Measurements from ENCODE around the gene FGG. TPM values are rescaled to one million over a fixed set of nuclear protein-coding genes. Genes with fewer than 3 reads are reported as not detected.

Gene FGG
- total RNA-seq, 4 donors from 2014 or later = 35.4 TPM; not detected in 3

GRCh38 chr4:154608361-154609252 lies 3.8 kb downstream of the FGG start:
- H3K36me3 ChIP-seq = no peaks in the 10 kb centered on the region
- H3K4me3 ChIP-seq = no peak overlapping the region
- no peaks in the 10 kb centered on the region for H3K9me3 ChIP-seq
- DNase-seq (ENCODE audit: low spot score in 2 of 2) = no peak
- peaks cover 6% of the 10 kb centered on the region for H3K27me3 ChIP-seq
- no peaks in the 10 kb centered on the region for H3K4me1 ChIP-seq
- TF ChIP-seq POLR2A (IDR thresholded peaks at IDR 0.05) (no peak), EP300 (IDR thresholded peaks at IDR 0.05) (no peak), POLR2AphosphoS5 (IDR thresholded peaks at IDR 0.05) (no peak), CTCF (IDR thresholded peaks at IDR 0.05) (no peak)
- 81% methylated on average over 3 of the region's 3 CpGs for WGBS
- H3K27ac ChIP-seq = no peak overlapping the region

GRCh38 chr4:154606728-154607723 lies 5.4 kb downstream of the FGG start:
- WGBS = 86% methylated on average over 6 of the region's 6 CpGs
- no peak overlapping the region for H3K4me3 ChIP-seq
- peaks cover 6% of the 10 kb centered on the region for H3K27me3 ChIP-seq
- TF ChIP-seq CTCF (IDR thresholded peaks at IDR 0.05) (no peak), POLR2A (IDR thresholded peaks at IDR 0.05) (no peak), EP300 (IDR thresholded peaks at IDR 0.05) (no peak), POLR2AphosphoS5 (IDR thresholded peaks at IDR 0.05) (no peak)
- H3K4me1 ChIP-seq = no peaks in the 10 kb centered on the region
- H3K27ac ChIP-seq = no peak overlapping the region
- no peaks in the 10 kb centered on the region for H3K9me3 ChIP-seq
- DNase-seq (ENCODE audit: low spot score in 2 of 2) = no peak
- H3K36me3 ChIP-seq = no peaks in the 10 kb centered on the region

GRCh38 chr4:154604696-154605200 lies 7.7 kb downstream of the FGG start:
- no peak for DNase-seq (ENCODE audit: low spot score in 2 of 2)
- no peaks in the 10 kb centered on the region for H3K9me3 ChIP-seq
- H3K4me1 ChIP-seq = no peaks in the 10 kb centered on the region
- H3K4me3 ChIP-seq = no peak overlapping the region
- 82% methylated on average over 4 of the region's 4 CpGs for WGBS
- no peak overlapping the region for H3K27ac ChIP-seq
- H3K36me3 ChIP-seq = no peaks in the 10 kb centered on the region
- H3K27me3 ChIP-seq = peaks cover 6% of the 10 kb centered on the region
- TF ChIP-seq EP300 (IDR thresholded peaks at IDR 0.05) (no peak), POLR2AphosphoS5 (IDR thresholded peaks at IDR 0.05) (no peak), POLR2A (IDR thresholded peaks at IDR 0.05) (no peak), CTCF (IDR thresholded peaks at IDR 0.05) (no peak)

- Histone ChIP-seq H3K27me3 (no peaks in the 10 kb centered on the region), H3K9me3 (no peaks in the 10 kb centered on the region), H3K27ac (no peak overlapping the region), H3K36me3 (no peaks in the 10 kb centered on the region), H3K4me1 (no peaks in the 10 kb centered on the region), H3K4me3 (no peak overlapping the region)
- TF ChIP-seq POLR2AphosphoS5 (IDR thresholded peaks at IDR 0.05) (no peak), EP300 (IDR thresholded peaks at IDR 0.05) (no peak), CTCF (IDR thresholded peaks at IDR 0.05) (no peak), POLR2A (IDR thresholded peaks at IDR 0.05) (no peak)
- 92% methylated on average over 6 of the region's 6 CpGs for WGBS
- DNase-seq (ENCODE audit: low spot score in 2 of 2) = no peak
Observed at GRCh38 chr4:154603033-154603943, 9.2 kb downstream of the FGG start.

All from suprapubic skin (tissue), 4 donors.